KG1 (cell line): ENCODE data around the gene RAC3.

Source experiments
- DNase-seq: peaks from one replicate; lab custom pipeline; 2025; lab: John Stamatoyannopoulos, UW

The RAC3 gene

DNA sequence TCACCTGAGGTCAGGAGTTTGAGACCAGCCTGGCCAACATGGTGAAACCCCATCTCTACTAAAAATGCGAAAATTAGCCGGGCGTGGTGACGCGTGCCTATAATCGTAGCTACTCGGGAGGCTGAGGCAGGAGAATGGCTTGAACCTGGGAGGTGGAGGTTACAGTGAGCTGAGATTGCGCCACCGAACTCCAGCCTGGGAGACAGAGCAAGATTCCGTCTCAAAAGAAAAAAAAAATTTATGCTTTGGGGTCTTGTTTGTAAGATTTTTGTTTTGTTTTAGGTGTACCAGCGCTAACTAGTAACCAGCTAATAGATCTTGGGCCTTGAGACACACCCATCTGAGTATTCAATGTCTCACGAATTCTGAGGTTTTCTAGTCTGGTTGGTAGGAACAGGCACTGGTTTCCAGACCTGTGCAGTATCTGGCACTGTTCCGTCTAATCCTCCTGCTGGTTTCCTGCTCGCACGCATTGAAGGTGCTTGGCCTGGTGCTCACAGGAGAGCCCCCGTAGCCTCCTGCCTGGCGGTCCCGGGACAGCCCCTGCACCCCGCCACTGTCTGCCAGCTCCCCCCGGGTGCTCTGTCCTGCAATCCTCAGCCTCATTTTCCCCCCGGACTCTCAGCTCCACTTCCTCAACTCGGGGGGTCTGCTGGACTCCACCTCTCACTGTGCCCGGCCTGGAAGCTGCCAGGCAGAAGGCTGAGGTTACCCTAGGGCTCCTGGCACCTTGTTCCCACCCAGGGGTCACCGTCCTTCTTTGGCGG is 44.7 kb downstream of the RAC3 start:
- DNase-seq = no peak

DNA sequence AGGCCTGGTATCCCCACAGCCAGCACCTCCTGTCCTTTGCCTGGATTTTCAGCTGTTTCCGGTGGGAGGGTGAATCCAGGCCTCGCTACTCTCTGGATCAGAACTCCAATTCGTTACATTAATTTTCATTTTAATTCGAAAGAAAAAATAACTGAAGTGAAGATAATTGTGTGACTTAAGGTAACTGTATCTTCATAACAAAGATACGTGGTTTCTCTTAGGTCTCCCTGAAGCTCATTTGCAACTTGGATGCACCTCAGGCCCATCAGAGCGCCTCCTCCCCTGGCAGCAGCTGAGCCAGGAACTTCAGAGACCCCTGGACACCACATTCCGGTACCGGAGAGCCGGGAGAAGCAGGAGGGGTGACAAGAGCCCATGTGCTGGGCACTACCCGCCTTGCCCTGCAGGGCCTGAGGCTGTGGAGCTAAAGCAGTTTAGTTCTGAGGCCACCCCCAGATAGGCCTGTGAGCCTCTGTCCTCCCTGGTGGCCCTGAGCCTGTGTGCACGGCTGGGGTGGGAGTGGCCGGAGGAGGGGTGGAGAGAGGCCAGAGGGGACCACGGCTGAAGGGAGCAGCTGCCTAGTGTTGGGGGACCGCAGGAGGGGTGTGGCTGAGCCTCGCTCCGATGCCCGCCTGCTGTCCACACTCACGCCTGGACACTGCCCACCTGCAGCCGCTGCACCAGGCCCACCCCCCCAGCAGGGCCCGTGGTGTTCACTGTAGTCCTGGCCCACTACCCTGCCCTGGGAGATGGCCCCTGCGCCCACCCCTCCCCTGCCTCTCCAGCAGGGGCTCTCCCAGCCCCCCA is 45.5 kb downstream of the RAC3 start:
- DNase-seq = no peak

DNA sequence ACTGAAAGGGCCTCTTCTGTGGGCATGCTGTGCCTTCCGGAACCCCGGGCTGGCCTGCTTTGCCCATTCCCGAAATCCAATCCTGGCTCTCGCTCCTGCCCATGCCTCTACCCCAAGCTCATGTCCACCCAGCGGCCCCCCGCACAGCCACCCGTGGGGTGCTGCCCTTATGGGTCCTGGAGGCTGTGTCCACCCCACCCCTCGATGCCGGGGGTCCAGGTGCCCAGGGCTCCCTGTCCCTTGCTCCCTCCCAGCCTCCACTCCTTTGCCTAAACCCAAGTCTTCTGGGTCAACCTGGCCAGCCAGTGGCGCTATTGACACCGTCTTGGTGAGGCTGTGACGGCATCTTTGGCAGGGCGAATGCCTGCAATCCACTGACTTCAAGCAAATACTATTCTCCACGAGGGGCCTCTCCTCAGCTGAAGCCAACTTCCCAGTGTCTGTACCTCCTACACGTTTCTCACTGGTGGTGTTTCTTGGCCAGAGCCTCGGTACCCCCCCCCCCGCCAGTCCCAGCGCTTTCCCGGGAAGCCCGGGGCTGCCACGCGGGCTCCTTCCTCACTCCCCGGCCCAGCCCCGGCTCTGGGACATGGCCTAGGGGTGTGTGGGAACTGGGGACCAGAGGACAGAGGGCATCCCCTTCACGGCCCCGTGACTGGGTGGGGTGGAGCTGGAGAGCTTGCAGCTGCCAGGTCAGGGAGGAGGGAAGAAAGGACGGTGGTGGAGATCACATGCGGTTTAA is 46.3 kb downstream of the RAC3 start:
- no peak for DNase-seq

DNA sequence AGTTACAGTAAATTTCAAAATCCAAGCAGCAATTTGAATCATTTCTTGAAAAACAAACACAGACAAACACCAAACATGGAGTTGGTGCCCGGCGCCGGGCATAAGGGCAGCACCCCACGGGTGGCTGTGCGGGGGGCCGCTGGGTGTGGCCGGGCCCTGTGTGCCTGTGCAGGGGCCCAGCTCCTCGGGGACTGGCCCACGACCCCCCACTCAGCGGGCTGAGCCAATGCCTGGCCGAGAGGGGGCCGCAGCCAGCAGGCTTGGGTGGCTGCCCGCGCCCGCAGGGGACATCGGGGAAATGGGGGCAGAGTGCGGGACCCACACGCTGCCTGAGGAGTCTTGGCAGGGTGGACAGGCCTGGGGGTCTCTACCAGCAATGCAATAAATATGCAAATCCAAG is 47.0 kb downstream of the RAC3 start:
- DNase-seq = no peak

DNA sequence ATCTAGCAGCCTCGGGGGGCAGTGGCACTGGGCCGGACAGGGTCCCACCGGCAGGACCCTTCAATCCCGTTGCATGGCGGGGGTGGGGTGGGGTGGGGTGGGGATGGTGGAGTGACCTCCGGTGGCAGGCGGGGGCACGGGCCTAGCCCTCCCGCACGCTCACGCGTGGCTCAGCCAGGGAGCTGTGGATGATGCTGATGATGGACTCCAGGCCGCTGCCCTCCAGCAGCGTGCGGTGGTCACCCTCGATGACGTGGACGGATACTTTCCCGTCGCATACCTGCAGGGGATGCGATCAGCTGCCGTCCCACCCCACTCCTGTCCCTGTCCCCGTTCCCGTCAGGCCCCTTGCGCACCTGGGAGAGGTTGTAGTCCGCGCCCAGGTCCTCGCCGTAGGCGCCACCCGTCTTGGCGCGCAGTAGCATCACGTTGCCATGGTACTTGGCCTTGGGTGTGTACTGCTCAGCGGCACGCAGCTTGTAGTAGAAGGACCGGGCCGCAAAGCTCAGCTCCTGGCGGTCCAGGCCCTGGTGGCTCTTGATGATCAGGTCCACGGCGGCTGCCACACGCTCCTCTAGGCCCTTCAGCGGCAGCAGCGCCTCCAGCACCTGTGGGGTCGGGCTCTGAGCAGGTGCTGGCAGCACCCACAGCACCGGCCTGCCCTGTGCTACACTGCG is 47.7 kb downstream of the RAC3 start:
- no peak for DNase-seq

DNA sequence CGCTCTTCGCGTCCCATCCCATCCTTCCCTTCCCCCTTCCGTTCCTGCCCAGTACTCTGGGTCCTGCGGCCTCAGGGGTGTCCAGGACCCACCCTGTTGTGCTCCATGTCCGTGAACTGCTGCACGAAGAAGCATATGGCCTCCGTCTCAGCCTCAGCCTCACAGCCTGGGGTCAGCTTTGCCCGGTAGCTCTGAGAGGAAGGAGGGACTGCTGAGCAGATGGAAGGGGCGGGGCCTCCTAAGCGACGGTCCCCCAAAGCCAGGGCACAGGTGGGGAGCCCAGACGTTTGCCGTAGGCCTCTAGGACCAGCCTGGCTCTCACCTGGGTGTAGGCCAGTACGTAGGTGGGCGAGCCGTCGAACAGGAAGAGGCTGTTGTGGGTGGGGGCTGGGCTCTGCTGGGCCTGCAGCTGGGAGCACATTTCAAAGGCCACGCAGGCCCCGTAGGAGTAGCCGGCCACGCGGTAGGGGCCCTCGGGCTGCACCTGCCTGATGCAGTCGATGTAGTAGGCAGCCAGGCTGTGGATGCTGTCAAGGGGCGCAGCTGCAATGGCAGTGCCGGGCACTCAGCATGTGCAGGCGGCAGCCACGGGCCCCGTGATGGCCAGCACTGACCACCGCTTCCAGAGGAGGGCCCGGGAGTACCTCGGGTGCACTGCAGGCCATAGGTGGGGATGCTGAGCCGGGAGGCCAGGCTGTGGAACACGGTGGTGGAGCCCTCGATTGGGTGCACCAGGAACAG is 48.7 kb downstream of the RAC3 start:
- DNase-seq = no peak

DNA sequence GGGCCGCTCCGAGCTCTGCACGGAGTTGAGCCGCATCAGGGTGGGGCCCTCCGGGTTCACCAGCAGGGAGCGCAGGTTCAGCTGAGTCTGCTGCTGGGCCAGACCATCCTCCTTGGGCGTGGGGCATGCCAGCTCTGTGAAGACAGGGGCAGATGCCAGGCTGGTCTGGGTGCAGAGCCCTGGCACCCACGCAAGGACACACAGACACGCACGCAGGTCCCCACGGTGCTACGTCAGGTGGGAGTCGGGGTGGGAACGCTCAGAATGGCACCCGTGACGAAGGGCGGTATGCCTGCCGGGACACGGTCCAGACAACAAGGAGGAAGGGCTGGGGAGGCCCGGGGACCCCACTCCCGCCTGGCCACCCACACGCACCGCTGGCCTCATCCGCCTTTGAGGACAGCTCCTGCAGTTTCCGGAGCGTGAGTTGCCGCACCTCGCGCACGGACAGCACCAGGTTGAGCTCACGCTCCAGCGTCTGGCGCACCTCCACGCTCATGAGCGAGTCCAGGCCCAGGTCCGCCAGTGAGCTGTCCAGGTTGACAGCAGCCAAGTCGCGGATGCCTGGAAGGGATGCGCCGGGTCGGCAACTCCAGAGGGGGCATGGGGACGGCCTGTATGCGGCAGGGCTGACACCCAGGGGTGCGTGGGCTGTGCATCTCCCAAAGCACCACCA is 49.4 kb downstream of the RAC3 start:
- DNase-seq = no peak

DNA sequence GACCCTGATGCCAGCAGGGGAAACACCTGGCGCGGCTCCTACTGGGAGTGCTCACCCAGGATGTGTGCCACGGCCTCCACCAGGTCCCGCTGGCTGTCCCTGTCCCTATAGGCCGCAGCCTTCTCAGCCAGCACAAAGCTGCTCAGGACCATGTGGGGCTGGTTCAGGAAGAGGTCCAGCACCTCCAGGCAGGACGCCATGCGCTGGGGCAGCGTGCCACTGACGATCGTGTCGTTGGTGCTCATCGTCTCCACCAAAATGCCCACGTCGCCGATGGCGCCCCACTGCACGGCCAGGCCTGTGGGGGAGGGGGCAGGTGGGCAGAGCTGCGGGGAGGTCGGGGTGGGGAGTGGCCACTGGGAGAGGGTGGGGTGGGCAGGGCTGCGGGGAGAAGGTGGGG is 50.1 kb downstream of the RAC3 start:
- no peak for DNase-seq

DNA sequence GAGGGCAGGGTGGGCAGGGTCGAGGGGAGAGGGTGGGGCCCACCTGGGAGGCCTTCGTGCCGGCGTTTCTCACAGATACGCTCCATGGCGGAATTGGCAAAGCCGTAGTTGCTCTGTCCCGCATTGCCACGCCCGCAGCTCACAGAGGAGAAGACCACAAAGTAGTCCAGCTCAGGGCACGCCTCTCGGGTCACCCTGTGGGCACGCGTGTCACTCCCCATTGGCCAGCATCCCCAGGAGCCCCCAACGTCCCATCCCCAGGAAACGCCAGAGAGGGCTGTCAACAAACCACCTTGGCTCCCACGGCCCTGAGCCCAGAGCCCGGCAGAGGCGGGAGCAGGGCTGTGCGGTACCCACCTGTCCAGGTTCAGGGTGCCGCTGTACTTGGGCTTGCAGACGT is 50.5 kb downstream of the RAC3 start:
- DNase-seq = no peak

DNA sequence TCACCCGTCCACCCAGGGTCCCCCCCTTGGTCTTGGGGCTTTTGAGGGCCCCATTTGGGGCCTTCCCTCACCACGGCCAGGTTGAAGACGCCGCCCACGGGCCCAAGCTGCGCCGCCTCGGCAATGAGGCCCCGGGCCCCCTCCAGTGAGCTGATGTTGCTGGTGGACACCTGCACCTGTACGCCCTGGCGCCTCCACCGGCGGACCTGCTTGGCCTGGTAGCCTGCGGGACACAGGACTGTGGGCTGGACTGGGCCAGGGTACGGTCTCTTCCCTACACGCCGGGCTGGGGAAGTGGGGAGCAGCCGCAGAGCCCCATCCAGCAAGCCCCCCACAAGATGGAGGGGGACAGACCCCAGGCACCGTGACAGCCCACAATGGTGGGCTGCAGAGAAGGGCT is 51.0 kb downstream of the RAC3 start:
- no peak for DNase-seq

DNA sequence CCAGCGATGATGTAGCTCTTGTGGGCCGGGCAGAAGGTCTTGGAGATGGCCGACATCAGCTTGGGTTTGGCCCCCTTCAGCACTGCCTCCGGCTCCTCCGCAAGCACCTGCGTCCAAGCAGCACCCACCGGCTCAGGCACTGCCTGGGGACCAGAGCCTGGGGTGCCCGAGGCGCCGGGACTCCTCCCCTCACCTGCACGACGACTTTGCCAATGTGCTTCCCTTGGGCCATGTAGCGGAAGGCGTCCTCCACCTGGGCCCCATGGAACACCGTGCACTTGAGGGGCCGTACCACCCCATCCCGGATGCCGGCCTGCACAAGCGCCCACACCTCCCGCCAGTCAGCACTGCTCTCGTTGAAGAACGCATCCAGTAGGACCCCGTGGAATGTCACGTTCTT is 51.5 kb downstream of the RAC3 start:
- no peak for DNase-seq
